CD4-positive, alpha-beta T cell treated with Interleukin-15 for 1 hour (primary cell): ENCODE measurements around the gene LRRTM4.
"Not testable (repeated sequence)": the region's sequence is repeated elsewhere in the genome, so short reads cannot be mapped to it uniquely, and the experiment has no call there.

Source experiments
- DNase-seq: peaks from one replicate; pipeline ENCODE4 v3.0.0-alpha.2; 2020

LRRTM4 gene

GRCh38 chr2:77155511-77155910 is 366.7 kb downstream of the LRRTM4 start:
- no peak for DNase-seq

GRCh38 chr2:77149565-77149964 is 372.6 kb downstream of the LRRTM4 start:
- no peak for DNase-seq

DNA sequence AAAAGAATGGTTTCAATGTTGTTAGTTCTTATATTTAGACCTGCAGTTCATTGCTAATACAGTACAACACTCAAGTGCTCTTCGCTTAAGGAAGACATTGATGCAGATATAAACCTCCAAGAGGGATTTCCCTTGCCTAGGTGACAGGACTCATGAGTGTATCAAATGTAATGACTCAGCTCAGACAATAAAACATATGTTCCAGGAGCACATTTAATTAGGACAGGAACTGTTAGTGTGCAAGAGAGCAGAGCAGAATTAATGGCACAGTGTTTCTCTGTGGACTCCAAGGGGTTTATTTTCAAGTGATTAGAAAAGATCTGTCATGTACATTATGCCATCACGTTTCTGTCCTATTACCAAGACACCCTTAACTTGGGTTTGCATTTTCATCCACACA is 375.0 kb downstream of the LRRTM4 start:
- DNase-seq: no peak

GRCh38 chr2:77144772-77145171 is 377.4 kb downstream of the LRRTM4 start:
- DNase-seq: no peak

DNA sequence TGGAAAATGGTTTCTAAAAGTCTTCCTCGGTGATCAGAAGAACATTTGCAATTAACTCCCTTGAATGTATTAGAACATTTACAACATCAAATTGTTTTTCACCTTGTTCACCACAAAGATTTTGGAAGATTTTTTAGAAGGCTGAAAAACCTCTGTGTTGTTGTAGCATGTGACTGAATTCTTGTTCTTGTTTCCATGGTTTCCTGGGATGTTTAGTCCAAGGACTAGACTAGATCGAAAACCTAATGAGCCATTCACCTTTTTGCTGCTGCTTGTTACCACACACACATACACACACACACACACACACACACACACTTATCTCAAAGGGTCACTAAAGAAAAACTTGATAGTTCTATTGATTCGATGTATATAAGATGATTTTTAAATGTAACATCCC is 380.0 kb downstream of the LRRTM4 start:
- no peak for DNase-seq

DNA sequence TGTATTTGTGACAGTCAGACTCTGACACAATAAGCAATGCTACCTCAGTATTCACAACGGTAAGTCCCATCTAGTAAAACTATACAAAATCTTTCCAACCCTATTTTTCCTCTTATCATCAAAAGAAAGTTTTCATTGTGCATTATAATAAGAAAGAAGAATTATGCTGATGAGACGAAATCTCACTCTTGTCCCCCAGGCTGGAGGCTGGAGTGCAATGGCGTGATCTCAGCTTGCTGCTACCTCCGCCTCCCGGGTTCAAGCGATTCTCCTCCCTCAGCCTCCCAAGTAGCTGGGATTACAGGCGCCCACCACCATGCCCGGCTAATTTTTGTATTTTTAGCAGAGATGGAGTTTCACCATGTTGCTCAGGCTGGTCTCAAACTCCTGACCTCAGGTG is 393.7 kb downstream of the LRRTM4 start:
- not testable (repeated sequence) for DNase-seq

DNA sequence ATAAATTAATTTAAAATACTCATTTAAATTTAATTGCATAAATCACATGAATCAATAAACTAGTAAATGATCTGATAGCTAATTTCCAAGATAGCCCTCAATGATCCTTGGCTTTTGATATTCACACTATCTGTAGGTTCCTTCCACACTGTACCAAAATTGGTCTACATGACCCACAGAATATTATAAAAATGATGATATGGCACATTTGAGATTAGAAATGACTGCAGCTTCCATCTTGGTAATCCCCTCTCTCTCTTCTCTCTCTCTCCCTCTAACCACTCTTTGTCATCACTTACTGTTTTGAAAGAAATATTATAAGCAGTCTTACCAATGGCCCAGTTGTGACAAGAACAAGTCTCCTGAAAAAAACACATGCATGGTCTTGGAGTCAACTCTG is 394.8 kb downstream of the LRRTM4 start:
- DNase-seq: no peak

DNA sequence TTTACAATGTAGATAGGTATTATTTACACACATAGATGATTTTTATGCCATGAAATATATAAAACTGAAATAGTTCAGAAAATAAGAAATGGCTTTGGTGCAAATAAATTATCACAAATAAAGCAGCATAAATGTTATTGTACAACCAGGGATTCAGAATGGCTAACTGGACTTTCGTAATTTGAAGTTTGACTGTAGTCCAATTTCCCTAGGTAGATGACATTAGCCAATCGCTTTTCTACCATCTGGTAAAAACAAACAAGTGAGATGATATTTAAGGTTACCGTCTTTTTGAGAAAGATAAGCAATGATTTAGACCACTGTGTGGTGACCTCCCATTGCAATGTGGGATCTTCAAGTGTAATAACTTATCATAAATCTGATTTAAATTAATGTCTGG is 400.7 kb downstream of the LRRTM4 start:
- no peak for DNase-seq

DNA sequence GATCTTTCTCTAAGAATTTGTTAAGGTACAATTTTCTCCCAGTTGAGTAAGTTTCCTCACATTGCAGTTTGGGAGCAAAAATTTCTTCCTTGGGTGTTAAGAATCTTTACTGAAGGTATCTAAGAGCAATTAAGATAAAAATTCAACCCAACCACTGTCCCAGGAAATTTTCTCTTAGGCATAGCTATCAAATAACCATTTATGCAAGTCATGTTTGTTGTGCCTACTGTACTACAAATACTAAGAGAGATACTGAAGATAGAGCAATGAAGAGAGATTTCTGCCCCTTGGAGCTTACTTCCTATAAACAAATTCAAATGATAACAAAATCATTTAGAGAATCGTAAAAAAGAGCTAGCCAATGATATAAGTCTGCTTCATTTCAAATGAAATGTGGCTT is 402.8 kb downstream of the LRRTM4 start:
- DNase-seq: no peak

GRCh38 chr2:77108915-77109314 is 413.3 kb downstream of the LRRTM4 start:
- no peak for DNase-seq

DNA sequence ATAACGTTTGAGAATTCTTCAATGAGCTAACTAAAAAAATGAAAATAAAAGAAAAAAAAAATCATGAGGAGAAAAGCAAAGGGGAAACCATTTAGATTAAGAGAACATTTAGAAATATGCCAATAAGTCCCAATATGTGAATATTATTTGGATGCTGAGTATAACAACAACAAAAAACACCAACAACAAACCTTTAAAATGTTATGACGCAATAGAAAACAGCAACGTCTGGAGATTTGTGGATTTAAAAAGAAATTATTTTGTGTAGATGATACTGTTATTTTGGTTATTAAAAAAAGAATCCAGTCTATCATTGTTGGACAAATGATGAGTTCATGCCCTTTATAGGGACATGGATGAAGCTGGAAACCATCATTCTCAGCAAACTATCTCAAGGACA is 417.2 kb downstream of the LRRTM4 start:
- no peak for DNase-seq

- no peak for DNase-seq
Measured at GRCh38 chr2:77104554-77104953, 417.6 kb downstream of the LRRTM4 start.

DNA sequence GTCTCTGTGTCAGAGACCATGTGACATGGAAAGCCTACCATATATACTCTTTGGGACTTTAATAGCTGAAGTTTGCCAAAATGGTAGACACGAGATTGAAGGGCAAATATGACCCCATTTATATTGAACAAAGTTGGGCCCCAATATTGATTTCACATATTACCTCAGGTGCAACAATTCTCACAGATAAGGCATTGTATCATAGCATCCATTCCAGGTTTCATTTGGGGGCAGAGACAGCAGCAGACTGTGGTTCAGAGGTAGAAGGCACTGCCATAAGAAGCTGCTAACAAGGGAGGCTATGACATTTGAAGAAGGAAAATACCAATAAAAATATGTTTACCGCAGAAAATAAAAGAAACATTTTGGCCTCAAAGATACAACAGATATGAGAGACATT is 419.2 kb downstream of the LRRTM4 start:
- no peak for DNase-seq

- no peak for DNase-seq
Measured at GRCh38 chr2:77101796-77102452, 420.3 kb downstream of the LRRTM4 start.

DNA sequence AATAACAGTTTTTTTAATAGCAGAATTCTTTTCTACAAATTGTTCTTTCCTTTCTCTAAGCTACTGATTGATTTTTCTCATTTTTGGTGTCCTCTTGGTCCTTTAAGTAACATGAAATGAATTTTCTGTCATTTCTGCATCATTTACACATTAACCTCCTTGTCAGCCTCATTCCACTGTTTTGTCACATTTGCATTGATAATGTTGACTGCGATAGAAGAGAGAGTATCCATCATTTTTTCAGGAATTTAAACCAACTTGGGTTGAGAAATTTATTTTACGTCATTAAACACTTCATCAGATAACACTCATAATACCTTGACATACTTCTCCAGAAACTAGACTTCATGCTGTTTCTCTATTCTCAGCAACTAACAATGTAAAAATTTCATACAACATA is 422.2 kb downstream of the LRRTM4 start:
- no peak for DNase-seq

GRCh38 chr2:77095525-77095924 is 426.7 kb downstream of the LRRTM4 start:
- not testable (repeated sequence) for DNase-seq

- no peak for DNase-seq
Measured at GRCh38 chr2:77095096-77095495, 427.1 kb downstream of the LRRTM4 start.

GRCh38 chr2:77088424-77088823 is 433.8 kb downstream of the LRRTM4 start:
- not testable (repeated sequence) for DNase-seq

DNA sequence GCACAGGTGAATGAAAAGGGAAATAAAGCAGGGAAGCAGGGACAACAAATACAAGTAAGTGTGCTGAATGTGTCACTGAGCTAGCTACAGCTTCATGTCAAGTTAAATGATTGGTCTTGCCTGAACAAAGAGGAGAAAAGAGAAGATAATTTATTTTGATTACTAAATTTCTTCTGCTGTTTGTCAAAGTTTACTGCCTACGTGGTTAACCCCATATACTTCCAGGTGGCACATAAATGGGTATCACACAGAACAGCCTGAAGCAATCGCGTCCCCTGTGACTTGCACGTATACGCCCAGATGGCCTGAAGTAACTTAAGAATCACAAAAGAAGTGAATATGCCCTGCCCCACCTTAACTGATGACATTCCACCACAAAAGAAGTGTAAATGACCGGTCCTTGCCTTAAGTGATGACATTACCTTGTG is 434.2 kb downstream of the LRRTM4 start:
- no peak for DNase-seq

DNA sequence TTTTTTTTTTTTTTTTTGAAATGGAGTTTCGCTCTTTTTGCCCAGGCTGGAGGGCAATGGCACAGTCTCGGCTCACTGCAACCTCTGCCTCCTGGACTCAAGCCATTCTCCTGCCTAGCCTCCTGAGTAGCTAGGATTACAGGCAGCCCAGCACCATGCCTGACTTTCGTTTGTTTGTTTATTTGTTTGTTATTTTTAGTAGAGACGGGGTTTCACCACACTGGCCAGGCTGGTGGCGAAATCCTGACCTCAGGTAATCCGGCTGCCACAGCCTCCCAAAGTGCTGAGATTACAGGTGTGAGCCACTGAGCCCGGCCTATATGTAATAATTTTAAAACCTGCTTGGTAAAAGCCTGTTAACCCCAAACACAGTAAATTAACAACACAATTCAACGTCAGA is 435.7 kb downstream of the LRRTM4 start:
- DNase-seq: no peak

- no peak for DNase-seq
Measured at GRCh38 chr2:77086051-77086450, 436.1 kb downstream of the LRRTM4 start.

- no peak for DNase-seq
Measured at GRCh38 chr2:77085561-77085960, 436.6 kb downstream of the LRRTM4 start.

- DNase-seq: no peak
Measured at GRCh38 chr2:77081597-77081996, 440.6 kb downstream of the LRRTM4 start.

DNA sequence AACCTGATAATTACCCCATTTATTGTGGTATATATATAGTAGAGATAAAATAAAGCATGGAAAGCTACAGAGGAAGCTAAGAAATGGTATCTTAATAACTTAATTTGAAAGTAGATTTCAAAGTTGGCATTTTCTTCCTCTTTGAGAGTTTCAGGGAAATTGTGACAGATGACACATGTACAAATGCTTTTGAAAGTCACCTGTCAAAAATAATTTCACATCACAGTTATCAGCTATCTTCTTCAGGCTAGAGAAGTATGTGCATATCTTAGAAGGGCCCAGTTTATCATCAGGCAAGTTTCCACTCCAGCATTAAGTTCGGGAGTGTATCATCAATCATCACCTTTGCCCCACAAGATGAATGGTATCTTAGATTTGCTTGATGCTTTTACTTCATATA is 457.9 kb downstream of the LRRTM4 start:
- DNase-seq: no peak

DNA sequence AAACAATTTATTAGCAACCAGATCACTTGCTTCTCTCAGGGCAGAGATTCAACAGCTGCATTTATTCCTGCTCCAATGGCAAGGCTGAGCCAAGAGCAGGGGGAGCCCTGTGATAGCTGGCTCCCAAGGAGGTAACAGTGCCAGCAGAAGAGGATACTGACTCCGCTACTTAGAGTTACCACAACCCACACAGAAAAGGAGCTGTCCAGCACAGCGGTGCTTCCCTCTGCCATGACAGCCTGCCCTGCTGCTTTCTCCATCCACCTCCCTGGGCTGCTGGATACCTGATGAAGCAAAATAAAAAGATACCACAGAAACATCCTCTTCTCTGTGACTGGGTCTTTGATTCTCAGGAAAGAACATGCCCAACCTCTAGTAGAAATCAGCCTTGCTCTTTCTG is 467.2 kb downstream of the LRRTM4 start:
- DNase-seq: no peak

GRCh38 chr2:77046339-77046738 is 475.8 kb downstream of the LRRTM4 start:
- DNase-seq: no peak
